ENCODE results near the gene LAX1. TPM values are rescaled to one million over a fixed set of nuclear protein-coding genes. Genes with fewer than 3 reads are reported as not detected.
"Not testable (repeated sequence)": the region's sequence is repeated elsewhere in the genome, so short reads cannot be mapped to it uniquely, and the experiment has no call there.

Gene LAX1
- total and polyA plus RNA-seq, 10 of the 15 experiments (the other 5 are each of a cell fraction or from before 2014, with no cell fraction given): 2.1 to 15.0 (median 9.0) TPM

GRCh38 chr1:203756036-203756435 lies 8.9 kb upstream of the LAX1 start:
- 47% methylated on average over 4 of the region's 4 CpGs for WGBS (ENCODE audit: insufficient coverage, insufficient replicate concordance, low lambda C conversion rate, missing lambda C conversion rate)
- H3K9me3 ChIP-seq (replicated peaks; ENCODE audit: control insufficient read depth, insufficient read depth, low read length): no peaks in the 10 kb centered on the region
- no peak overlapping the region for H3K9ac ChIP-seq (ENCODE audit: control insufficient read depth, insufficient read depth, low read length)
- intact Hi-C loops (cut with micrococcal nuclease; ENCODE audit: unreplicated experiment) (no loop called here), in situ Hi-C loops (cut with MboI) (no loop called here)
- no TSS peak for BruUV-seq (replicated peaks)
- TF ChIP-seq GABPA (IDR thresholded peaks at IDR 0.05; ENCODE audit: low read depth): no peak
- TF ChIP-seq KAT2A (conservative IDR thresholded peaks at IDR 0.05; ENCODE audit: control insufficient read depth, low read depth, low read length): no peak
- no peak for TF ChIP-seq ASH2L (IDR thresholded peaks at IDR 0.05; ENCODE audit: borderline replicate concordance, low read depth)
- no peak for TF ChIP-seq ZBTB40 (IDR thresholded peaks at IDR 0.05; ENCODE audit: borderline replicate concordance)
- TF ChIP-seq KLF5 (IDR thresholded peaks at IDR 0.05; ENCODE audit: partially characterized antibody): no peak
- TF ChIP-seq RFX5 (IDR thresholded peaks at IDR 0.05; ENCODE audit: low read depth, low read length): no peak
- TF ChIP-seq REST (IDR thresholded peaks at IDR 0.05; ENCODE audit: low read depth, low read length): no peak
- TF ChIP-seq NRF1 (conservative IDR thresholded peaks at IDR 0.05; ENCODE audit: low read depth, low read length): no peak
- TF ChIP-seq SPI1 (IDR thresholded peaks at IDR 0.05; ENCODE audit: borderline replicate concordance, insufficient read depth, low read depth, low read length): no peak
- no peaks in the 10 kb centered on the region for H3K36me3 ChIP-seq (ENCODE audit: control insufficient read depth in 2 of 2, insufficient read depth in 2 of 2, low read length in 1 of 2)
- POLR2A ChIA-PET: interaction anchor here (0.7 to 1.3 kb wide), 2 partner anchors 9 to 38 kb away, joined by 3 to 5 read pairs; partner anchors contain the start of gene LAX1
- no peaks in the 10 kb centered on the region for H4K20me1 ChIP-seq (ENCODE audit: control insufficient read depth, insufficient read depth)
- RAD21 ChIA-PET (ENCODE audit: unreplicated experiment): no interaction called here
- peaks cover 19% of the 10 kb centered on the region for H3K4me1 ChIP-seq (ENCODE audit: control insufficient read depth, insufficient read depth, low read length)
- CTCF ChIA-PET: no interaction called here
- H3K79me2 ChIP-seq (ENCODE audit: control insufficient read depth, insufficient read depth, low read length): no peaks in the 10 kb centered on the region
- SMC1A ChIA-PET (ENCODE audit: uncharacterized antibody, unreplicated experiment): no interaction called here
- no peak overlapping the region for H3K4me2 ChIP-seq (ENCODE audit: control insufficient read depth, insufficient read depth)
- H3K4me3 ChIP-seq: no peak overlapping the region
- no peak for FAIRE-seq
- no peak for DNase-seq (ENCODE audit: low read depth, low spot score)
- no peak for ATAC-seq
- no peak overlapping the region for H3K27ac ChIP-seq (ENCODE audit: control insufficient read depth, insufficient read depth)
- no peak overlapping the region for H2AFZ ChIP-seq (ENCODE audit: control insufficient read depth, low read depth, low read length)
- no peaks in the 10 kb centered on the region for H3K27me3 ChIP-seq (replicated peaks in 1 of 2; ENCODE audit: control insufficient read depth in 2 of 2, insufficient read depth in 2 of 2, low read length in 1 of 2)

- DNase-seq (ENCODE audit: low read depth, low spot score); H3K9me3 ChIP-seq (replicated peaks; ENCODE audit: control insufficient read depth, insufficient read depth, low read length); RAD21 ChIA-PET (ENCODE audit: unreplicated experiment); ATAC-seq; FAIRE-seq; H3K4me3 ChIP-seq; H3K4me2 ChIP-seq (ENCODE audit: control insufficient read depth, insufficient read depth); SMC1A ChIA-PET (ENCODE audit: uncharacterized antibody, unreplicated experiment); H3K36me3 ChIP-seq (ENCODE audit: control insufficient read depth in 2 of 2, insufficient read depth in 2 of 2, low read length in 1 of 2); BruUV-seq (replicated peaks); H3K27ac ChIP-seq (ENCODE audit: control insufficient read depth, insufficient read depth); in situ Hi-C loops (cut with MboI); H3K79me2 ChIP-seq (ENCODE audit: control insufficient read depth, insufficient read depth, low read length); H3K27me3 ChIP-seq (replicated peaks in 1 of 2; ENCODE audit: control insufficient read depth in 2 of 2, insufficient read depth in 2 of 2, low read length in 1 of 2); POLR2A ChIA-PET; H2AFZ ChIP-seq (ENCODE audit: control insufficient read depth, low read depth, low read length); H3K9ac ChIP-seq (ENCODE audit: control insufficient read depth, insufficient read depth, low read length); H4K20me1 ChIP-seq (ENCODE audit: control insufficient read depth, insufficient read depth); intact Hi-C loops (cut with micrococcal nuclease; ENCODE audit: unreplicated experiment): not testable (repeated sequence)
- 97% methylated on average over 2 of the region's 2 CpGs for WGBS (ENCODE audit: insufficient coverage, insufficient replicate concordance, low lambda C conversion rate, missing lambda C conversion rate)
- CTCF ChIA-PET: interaction anchor here (1.4 kb wide), 1 partner anchor 57 kb away, joined by 3 read pairs; no protein-coding TSS in a partner anchor
- H3K4me1 ChIP-seq (ENCODE audit: control insufficient read depth, insufficient read depth, low read length): peaks cover 12% of the 10 kb centered on the region
Observed at GRCh38 chr1:203758749-203759148, 6.2 kb upstream of the LAX1 start.

All from GM12878 (cell line).